Measurements from ENCODE around the gene HAP1. TPM values are rescaled to one million over a fixed set of nuclear protein-coding genes. Genes with fewer than 3 reads are reported as not detected.

Gene HAP1
- total and polyA plus RNA-seq, 11 donors: 0.07 to 0.35 (median 0.10) TPM; not detected in 6

GRCh38 chr17:41684035-41684434, 50.4 kb downstream of the HAP1 start:
- H3K4me3 ChIP-seq: no peak overlapping the region
- DNase-seq: no peak
- H3K4me1 ChIP-seq: peaks cover 0 to 19% (median 7%) of the 10 kb centered on the region in 12 donors
- intact Hi-C loops (cut with DNase I): no loop called here
- WGBS, 4 donors: 64 to 66% (median 65%) methylated on average over 4 of the region's 4 CpGs
- no peaks in the 10 kb centered on the region for H3K36me3 ChIP-seq
- H3K27me3 ChIP-seq: no peaks in the 10 kb centered on the region
- ATAC-seq: no peak
- no peak overlapping the region for H3K27ac ChIP-seq
- TF ChIP-seq POLR2A (IDR thresholded peaks at IDR 0.05) (no peak), CTCF (IDR thresholded peaks at IDR 0.05) (no peak)
- no peaks in the 10 kb centered on the region for H3K9me3 ChIP-seq

- no peaks in the 10 kb centered on the region for H3K9me3 ChIP-seq
- no peaks in the 10 kb centered on the region for H3K36me3 ChIP-seq
- H3K27me3 ChIP-seq: no peaks in the 10 kb centered on the region
- intact Hi-C loops (cut with DNase I): no loop called here
- H3K27ac ChIP-seq: no peak overlapping the region
- TF ChIP-seq POLR2A (IDR thresholded peaks at IDR 0.05) (no peak), CTCF (IDR thresholded peaks at IDR 0.05) (no peak)
- WGBS, 4 donors: 55 to 67% (median 63%) methylated on average over 7 to 8 of the region's 8 CpGs
- DNase-seq: peak in 1 of 5 donors; percentile 14
- no peak for ATAC-seq
- no peak overlapping the region for H3K4me3 ChIP-seq
- H3K4me1 ChIP-seq: peaks cover 0 to 23% (median 8%) of the 10 kb centered on the region in 12 donors
Observed at GRCh38 chr17:41683441-41684007, 50.9 kb downstream of the HAP1 start.

GRCh38 chr17:41682631-41683030, 51.8 kb downstream of the HAP1 start:
- H3K4me3 ChIP-seq: no peak overlapping the region
- WGBS, 4 donors: 75 to 86% (median 84%) methylated on average over 5 of the region's 5 CpGs

GRCh38 chr17:41681776-41682175, 52.7 kb downstream of the HAP1 start:
- intact Hi-C loops (cut with DNase I): no loop called here
- Histone ChIP-seq H3K27me3 (no peaks in the 10 kb centered on the region), H3K9me3 (no peaks in the 10 kb centered on the region), H3K4me1 (peaks cover 0 to 30% (median 2%) of the 10 kb centered on the region in 12 donors), H3K36me3 (no peaks in the 10 kb centered on the region), H3K4me3 (no peak overlapping the region), H3K27ac (no peak overlapping the region)
- TF ChIP-seq POLR2A (IDR thresholded peaks at IDR 0.05): no peak
- TF ChIP-seq CTCF (IDR thresholded peaks at IDR 0.05): no peak
- DNase-seq (no peak), ATAC-seq (no peak)
- 82 to 95% (median 85%) methylated on average over 3 of the region's 3 CpGs for WGBS, 4 donors

More at GRCh38 chr17:41682631-41683030, 51.8 kb downstream of the HAP1 start:
- no peak for ATAC-seq
- DNase-seq: no peak
- TF ChIP-seq POLR2A (IDR thresholded peaks at IDR 0.05) (no peak), CTCF (IDR thresholded peaks at IDR 0.05) (no peak)
- H3K27ac ChIP-seq: no peak overlapping the region
- no peaks in the 10 kb centered on the region for H3K27me3 ChIP-seq
- intact Hi-C loops (cut with DNase I): no loop called here
- H3K9me3 ChIP-seq: no peaks in the 10 kb centered on the region
- H3K36me3 ChIP-seq: no peaks in the 10 kb centered on the region
- H3K4me1 ChIP-seq: peaks cover 0 to 25% (median 4%) of the 10 kb centered on the region in 12 donors

Data from heart left ventricle (tissue), 16 donors.